GM04504 (cell line): ENCODE data around the gene RXRA.

Source experiments
- DNase-seq: peaks from one replicate; pipeline ENCODE4 v3.0.0-alpha.2; 2012; ENCODE audit warnings: low read depth

Gene RXRA

GRCh38 chr9:134383148-134383547 is 56.9 kb downstream of the RXRA start:
- DNase-seq: no peak

DNA sequence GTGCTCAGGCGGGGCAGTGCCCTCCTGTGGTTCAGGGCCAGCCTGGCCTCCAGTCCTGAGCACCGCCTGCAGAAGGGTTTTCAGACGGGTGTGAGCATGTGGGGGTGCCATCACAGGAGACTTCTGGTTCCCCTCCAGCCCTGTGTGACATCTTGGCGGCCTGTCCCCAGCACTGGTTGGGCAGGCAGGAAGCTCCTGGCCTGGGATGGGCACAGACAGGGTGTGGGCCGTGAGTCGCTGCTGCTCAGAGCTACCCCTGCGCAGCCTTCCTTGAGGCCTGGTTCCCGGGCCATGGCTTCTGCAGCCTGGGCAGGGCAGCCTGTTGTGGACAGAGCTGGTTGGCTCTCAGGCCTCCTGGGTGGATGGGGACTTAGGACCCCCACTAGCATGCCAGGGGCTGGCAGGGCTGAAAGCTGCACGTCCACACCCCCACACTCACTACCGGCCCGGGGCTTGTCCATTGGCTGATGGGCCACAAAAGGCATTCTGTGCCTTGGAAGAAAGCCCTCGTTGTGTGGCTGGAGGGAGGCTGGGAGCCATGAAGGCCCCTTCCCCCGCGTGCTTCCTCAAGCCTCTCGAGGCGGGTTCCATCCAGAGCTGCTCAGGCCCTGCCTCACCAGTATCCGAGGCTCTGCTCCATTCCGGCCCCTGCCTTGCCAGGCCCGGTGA is 58.7 kb downstream of the RXRA start:
- no peak for DNase-seq

- no peak for DNase-seq
Measured at GRCh38 chr9:134385915-134386314, 59.7 kb downstream of the RXRA start.

- DNase-seq: no peak
Measured at GRCh38 chr9:134386951-134387831, 60.9 kb downstream of the RXRA start.

DNA sequence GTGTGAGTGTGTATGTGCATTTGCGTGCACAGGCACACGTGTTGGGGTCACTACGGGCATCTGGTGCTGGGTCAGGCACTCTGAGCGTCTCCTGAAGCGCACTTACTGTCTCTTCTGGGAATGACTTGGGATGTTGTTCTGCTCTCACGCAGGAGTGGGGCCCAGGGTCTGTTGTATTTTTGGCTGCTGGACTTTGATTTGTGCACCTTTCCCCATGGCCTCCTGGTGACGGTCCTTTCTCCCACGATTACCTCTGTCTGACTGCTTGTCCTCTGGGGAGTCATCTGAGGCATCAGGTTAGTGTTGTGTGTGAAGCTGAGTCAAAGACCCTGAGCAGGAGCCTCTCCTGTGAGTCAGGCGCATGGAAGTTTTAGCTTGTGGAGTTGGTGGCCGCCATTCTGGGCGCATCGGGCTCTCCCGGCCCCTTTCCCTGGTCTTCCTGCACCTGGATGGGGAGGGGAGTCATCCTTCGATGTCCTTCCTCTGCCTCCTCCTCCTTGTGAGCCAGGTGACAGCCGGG is 62.1 kb downstream of the RXRA start:
- DNase-seq: no peak

DNA sequence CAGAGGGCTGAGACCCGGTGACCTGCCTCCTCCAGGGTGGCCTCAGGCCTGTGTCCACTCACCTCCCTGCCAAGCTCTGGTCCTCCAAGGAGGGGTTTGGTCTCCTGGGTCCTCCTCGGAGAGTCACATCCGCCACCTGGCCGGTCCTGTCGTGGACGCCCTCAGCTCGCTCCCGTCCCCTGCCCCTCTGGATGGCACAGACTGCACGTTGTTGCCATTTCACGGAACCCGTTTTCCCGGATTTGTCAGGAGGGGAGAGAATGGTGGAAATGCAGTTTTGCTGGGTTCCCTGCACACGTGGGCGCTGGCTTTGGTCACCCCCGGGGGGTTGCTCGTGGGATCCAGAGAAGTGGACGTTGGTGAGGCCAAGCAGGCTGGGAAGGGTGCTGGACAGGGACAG is 62.7 kb downstream of the RXRA start:
- DNase-seq: no peak

DNA sequence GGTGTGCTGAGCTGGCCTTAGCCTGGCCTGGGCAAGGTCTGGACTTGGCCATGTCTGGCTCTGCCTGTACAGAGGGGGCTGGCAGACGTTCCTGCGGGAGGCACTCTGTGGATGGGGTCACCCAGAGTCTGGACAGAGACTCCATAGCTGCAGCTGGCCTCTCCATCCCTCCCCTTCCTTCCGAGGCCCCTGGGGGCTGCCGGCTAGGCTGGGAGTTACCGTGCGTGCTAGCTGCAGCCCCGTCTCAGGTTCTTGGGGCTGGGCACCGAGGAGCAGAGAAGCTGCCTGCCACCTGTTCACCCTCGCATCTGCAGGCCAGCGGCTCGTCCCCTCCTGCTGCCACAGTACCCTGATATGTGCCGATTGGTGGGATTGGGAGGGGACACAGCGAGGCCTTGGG is 63.4 kb downstream of the RXRA start:
- no peak for DNase-seq

GRCh38 chr9:134390537-134390936 is 64.3 kb downstream of the RXRA start:
- no peak for DNase-seq

GRCh38 chr9:134390947-134391318 is 64.7 kb downstream of the RXRA start:
- no peak for DNase-seq

DNA sequence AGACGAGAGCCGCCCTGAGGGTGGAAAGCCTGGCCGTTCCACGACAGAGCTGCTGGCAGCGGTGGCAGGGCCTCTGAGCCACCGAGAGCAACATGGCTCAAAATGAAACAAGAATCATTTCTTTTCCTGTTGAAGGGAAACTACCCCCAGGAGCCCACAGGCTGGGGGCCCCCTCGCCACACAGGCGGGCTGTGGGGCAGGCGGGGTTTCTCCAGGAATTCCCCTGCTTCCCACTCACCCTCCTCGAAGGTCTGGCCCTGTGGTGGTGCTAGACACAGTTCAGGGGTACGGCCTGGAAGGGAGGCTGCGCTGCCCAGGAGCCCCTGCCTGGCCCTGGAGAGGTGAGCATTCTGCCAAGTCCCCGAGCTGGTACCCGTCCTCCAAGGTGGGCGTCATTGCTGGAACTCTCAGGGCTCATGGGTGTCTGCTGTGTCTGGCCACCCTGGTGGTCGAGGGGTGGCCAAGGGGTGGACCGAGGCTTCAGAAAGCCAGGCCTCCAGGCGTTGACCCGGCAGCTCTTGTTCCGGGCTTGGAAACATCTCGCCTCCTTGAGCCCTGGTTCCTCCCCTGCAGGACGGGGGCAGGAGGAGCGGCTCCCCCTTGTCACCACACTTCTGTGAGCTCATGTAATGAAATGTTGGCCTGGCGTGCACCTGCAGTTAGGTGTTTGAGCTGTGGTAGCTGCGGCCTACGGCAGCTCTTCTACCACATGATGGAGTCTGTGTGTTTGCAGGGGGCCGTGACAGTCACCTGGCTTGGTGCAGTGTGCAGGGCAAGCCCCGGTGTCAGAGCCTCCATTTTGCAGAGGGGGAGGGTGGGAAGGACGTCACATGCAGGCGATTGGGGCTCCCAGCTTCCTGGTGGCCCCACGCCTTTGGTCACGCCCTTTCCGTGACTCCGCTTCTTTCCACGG is 65.3 kb downstream of the RXRA start:
- no peak for DNase-seq

DNA sequence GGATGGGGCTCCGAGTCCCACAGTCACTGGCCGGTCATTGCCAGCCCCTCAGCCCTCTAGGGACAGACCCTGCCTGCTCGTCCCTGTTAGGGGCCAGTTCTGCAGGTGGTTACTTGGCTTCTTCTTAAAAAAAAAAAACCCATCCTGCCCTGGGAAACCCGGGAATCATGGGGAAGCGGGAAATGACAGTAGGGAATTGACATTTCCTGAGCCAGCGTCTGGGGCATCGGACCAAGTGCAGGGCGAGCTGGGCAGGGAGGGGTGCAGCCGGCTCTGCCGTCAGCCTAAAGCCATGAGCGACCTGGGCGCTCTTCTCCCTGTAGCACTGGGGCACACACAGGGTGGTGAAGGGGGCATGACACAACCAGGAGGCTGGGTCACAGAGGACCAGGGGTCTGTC is 66.6 kb downstream of the RXRA start:
- DNase-seq: no peak

DNA sequence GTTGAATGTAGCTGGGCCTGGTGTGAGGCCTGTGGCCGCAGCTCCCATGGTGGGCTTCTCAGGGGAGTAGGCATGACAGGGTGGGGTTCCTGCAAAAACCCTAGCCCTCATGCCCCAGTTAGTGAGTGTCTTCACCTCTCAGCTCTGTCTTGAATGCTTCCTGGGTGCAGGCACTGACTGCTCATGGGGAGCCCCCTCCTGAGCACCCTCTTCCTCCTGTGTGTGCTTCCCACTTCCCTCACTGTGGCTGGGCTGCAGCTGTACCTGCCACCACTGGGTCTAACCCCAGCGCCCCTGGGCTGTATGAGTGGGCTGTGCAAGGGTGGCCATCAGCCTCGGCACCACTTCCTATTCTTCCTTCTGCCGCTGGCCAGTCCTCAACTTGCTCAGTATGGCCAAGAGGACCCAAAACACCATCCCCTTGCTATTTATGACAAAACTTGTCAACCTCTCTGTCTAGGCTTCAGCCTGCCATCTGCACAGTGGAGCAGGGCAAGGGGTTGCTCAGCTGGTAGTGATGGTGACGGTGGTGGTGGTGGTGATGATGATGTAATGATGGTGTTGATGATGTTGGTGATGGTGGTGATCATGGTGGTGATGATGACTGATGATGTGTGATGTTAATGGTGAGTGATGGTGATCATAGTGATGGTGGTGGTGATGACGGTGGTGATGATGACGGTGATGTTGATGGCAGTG is 67.5 kb downstream of the RXRA start:
- no peak for DNase-seq

DNA sequence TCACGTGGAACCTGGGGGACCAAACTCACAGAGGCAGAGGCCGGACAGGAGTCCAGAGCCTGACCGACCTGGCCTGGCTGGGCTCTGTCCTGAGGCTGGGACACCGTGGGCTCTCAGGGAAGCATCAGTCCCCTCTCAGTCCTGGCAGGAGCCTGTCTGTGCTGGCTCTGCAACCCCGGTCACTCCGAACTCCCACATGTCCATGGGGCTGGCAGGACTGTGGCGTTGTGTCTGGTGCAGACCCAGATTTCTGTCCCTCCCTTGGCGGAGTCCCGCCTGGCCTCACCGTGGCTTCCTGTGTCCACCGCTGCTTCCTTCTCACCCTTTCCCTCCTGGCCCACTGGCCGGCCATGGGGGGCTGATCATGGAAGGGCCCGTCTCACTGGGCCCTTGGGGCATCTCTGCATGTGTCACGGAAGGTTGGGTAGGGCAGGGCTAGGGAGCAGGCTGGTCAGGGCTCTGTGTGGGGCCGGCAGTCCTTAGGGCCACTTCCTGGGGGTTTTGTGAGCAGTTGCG is 68.8 kb downstream of the RXRA start:
- no peak for DNase-seq

DNA sequence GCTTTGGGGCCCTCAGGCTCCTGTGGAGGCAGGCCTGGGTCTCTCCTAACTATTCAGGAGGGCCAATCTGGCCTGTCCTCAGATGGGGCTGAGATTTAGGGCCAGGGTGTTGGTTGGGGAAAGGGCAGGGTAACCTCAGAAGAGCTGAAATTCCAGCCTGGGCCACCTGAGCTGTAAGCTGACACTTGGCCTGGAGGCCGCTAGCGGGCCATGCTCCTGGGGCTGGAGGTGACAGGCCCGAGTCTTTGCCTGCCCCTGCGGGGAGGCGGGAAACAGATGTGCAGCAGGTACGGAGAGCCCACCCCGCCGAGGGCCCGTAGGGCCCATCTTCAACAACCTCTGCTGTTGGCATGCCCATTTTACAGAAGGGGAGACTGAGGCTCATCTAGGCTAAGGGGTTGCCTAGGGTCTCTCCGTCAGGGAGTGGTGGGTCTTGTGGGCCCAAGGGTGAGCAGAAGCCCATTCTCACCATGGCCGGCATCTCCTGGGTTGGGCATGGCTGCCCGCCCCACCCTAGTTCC is 69.5 kb downstream of the RXRA start:
- no peak for DNase-seq

DNA sequence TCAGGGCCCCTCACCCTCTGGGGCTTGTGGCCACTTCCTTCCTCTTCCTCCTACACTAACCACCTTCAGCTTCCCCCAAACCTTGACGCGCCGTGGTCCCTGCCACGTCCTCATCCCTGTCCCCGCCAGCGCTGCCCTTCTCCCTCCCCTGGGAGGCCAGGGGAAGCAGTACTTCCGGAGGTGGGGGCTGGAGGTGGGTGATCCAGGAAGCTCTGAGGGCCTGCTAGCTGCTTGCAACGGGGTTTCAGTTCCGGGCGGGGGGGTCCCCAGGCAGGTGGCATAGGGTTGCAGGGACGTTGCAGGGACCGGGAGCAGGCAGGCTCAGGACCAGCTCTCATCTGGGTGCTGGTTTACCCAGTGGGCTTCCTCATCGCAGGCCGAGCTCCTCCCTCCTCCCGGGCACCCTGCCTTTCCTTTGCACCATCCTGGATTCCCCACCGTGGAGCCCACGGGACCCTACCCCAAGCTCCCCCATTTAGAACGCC is 70.0 kb downstream of the RXRA start:
- no peak for DNase-seq

DNA sequence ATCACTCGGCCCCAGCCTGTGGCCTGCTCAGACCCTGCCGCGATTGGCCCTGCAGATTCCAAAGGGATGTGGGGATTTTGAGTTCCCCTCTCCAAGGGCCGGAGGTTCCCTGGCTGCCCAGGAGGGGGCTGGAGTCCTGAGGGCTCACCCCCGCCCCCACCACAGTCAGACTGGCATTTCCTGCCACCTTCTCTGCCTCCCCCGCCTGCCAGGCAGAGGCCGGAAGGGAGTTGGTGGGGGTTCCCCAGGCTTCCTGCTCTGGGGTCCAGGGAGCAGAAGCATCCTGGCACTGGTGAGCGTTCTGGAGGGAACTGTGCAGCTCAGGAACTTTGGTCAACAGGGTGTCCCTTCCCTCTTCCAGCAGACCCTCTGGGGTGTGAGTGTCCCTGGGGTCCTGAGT is 70.6 kb downstream of the RXRA start:
- DNase-seq: no peak

- no peak for DNase-seq
Measured at GRCh38 chr9:134398756-134399155, 72.5 kb downstream of the RXRA start.

GRCh38 chr9:134399435-134400056 is 73.3 kb downstream of the RXRA start:
- DNase-seq: no peak

DNA sequence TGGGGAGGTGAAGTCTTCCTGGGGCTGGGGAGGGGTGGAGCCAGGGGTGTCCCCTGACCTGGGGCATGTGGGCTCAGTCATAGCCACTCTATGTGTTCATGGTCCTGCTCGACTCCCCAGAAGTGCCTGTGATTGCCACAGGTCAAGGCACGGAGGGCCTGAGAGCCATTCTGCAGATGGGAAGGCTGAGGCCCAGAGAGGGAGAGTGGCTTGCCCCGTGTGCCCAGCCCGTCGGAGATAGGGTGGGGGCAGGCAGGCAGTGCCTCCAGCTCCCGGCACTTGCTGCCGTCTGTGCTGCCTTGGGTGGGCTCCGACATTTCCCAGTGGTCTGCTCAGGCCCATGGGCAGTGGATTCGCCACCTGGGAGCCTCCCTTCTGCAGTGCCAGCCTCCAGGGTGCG is 74.0 kb downstream of the RXRA start:
- DNase-seq: no peak

- DNase-seq: no peak
Measured at GRCh38 chr9:134401391-134401790, 75.1 kb downstream of the RXRA start.

DNA sequence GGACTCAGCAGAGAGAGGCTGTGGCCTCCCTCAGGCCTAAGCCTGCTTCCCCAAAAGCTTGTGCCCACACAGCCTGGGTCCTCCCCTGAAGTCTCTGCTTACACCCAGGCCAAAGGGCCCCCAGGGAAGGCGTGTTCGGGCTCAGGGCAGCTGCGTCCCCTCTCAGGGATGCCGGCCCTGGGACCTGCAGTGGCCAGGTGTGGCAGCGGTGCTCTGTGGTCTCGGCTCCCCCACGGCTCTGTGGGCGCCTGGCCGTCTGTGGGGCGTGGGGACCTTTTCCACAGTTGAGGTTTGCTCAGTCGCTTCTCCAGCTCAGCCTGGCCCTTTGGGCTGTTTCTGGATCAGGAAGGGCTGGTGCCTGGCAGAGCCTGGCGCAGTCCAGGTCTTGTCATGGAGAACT is 75.9 kb downstream of the RXRA start:
- no peak for DNase-seq
